ENCODE measurements around the gene MAP4K4.
A peak's percentile ranks its signal among the peaks of the same experiment; 100 is the strongest.

MAP4K4 gene

DNA sequence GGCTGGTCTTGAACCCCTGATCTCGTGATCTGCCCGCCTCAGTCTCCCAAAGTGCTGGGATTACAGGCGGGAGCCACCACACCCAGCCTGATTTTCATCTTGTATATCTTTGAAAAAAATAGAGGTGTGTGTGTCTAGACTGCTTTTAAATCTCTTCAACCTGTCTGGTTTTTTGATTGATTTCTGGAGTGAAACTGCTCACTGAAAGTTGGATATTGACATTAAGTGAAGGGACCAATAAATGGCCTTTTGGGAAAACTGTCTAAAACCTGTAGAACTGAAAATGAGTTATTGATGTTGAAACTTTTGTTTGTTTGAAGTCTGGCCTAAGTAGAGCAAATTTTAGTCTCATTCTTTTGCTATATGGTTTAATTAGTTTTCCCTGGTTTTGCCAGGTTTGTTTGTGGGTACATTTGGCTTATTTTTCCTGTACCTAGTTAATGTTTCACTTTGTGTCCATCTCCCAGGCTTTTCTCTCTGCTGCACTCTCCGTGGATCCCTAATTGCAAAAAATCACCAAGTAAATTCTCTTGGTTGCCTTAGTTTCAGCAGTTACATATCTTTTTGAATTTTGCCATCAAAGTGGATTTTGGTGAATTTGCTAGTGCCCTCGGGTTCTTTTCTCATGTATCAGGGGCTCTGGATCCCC lies 144.3 kb downstream of the MAP4K4 start:
- H3K36me3 ChIP-seq (ENCODE audit: control insufficient read depth, insufficient read depth, low read length), result no peaks in the 10 kb centered on the region

DNA sequence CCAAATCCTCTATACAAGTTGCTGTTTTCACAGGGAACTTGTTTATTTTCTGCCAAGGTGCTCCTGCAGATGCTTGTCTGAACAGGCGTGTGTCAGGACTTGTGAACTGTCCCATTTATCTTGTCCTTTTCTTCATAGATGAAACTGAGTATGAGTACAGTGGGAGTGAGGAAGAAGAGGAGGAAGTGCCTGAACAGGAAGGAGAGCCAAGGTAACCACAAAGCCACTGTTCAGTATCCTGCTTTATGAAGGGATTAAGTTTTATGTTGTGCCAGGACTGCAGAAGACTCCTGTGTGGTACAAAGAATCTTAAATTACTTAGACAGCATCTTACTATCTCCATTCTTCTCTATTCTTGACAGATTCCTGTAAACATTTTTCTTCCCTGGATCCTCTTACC lies 145.0 kb downstream of the MAP4K4 start:
- Histone ChIP-seq H3K27ac (ENCODE audit: low read depth, low read length) (no peak overlapping the region), H3K36me3 (ENCODE audit: control insufficient read depth, insufficient read depth, low read length) (no peaks in the 10 kb centered on the region), H3K4me1 (ENCODE audit: control insufficient read depth, insufficient read depth, low read length) (peaks cover 5% of the 10 kb centered on the region), H3K9ac (ENCODE audit: low read length) (no peak overlapping the region), H3K4me3 (ENCODE audit: low read length) (no peak overlapping the region), H3K27me3 (ENCODE audit: control insufficient read depth, insufficient read depth, low read length) (no peaks in the 10 kb centered on the region)

More for the DNA sequence above, 144.3 kb downstream of the MAP4K4 start:
- Histone ChIP-seq H3K27ac (ENCODE audit: low read depth, low read length) (no peak overlapping the region), H3K27me3 (ENCODE audit: control insufficient read depth, insufficient read depth, low read length) (no peaks in the 10 kb centered on the region), H3K9ac (ENCODE audit: low read length) (no peak overlapping the region), H3K4me3 (ENCODE audit: low read length) (no peak overlapping the region), H3K4me1 (ENCODE audit: control insufficient read depth, insufficient read depth, low read length) (peaks cover 5% of the 10 kb centered on the region)

DNA sequence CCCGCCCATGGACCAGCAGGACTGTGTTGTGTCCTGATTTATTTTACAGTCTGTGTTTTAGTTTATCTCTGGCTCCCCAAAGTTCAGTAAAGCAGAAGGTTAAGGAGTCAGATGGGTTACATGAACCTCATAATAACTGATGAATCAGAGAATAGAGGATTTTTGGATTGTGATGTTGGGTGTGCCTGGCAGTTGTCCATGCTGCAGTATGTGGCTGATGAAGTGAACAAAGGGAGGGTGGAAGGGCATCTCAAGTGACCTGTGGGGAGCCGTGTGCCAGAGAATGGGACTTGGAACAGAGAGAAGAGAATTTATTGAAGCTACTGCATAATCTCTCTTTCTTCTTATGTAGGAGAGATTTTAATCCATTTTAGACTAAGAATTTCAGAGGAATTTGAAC lies 145.5 kb downstream of the MAP4K4 start:
- Histone ChIP-seq H3K27me3 (ENCODE audit: control insufficient read depth, insufficient read depth, low read length) (no peaks in the 10 kb centered on the region), H3K9ac (ENCODE audit: low read length) (no peak overlapping the region), H3K4me3 (ENCODE audit: low read length) (no peak overlapping the region), H3K27ac (ENCODE audit: low read depth, low read length) (no peak overlapping the region), H3K4me1 (ENCODE audit: control insufficient read depth, insufficient read depth, low read length) (peaks cover 5% of the 10 kb centered on the region), H3K36me3 (ENCODE audit: control insufficient read depth, insufficient read depth, low read length) (no peaks in the 10 kb centered on the region)

- H3K9ac ChIP-seq (ENCODE audit: low read length), result no peak overlapping the region
- no peak overlapping the region for H3K27ac ChIP-seq (ENCODE audit: low read depth, low read length)
- H3K36me3 ChIP-seq (ENCODE audit: control insufficient read depth, insufficient read depth, low read length), result no peaks in the 10 kb centered on the region
- no peak overlapping the region for H3K4me3 ChIP-seq (ENCODE audit: low read length)
- H3K4me1 ChIP-seq (ENCODE audit: control insufficient read depth, insufficient read depth, low read length), result peaks cover 5% of the 10 kb centered on the region
- no peaks in the 10 kb centered on the region for H3K27me3 ChIP-seq (ENCODE audit: control insufficient read depth, insufficient read depth, low read length)
Measured at GRCh38 chr2:101843471-101843870, 146.0 kb downstream of the MAP4K4 start.

- Histone ChIP-seq H3K4me1 (ENCODE audit: control insufficient read depth, insufficient read depth, low read length) (peaks cover 5% of the 10 kb centered on the region), H3K9ac (ENCODE audit: low read length) (no peak overlapping the region), H3K36me3 (ENCODE audit: control insufficient read depth, insufficient read depth, low read length) (no peaks in the 10 kb centered on the region), H3K4me3 (ENCODE audit: low read length) (no peak overlapping the region), H3K27ac (ENCODE audit: low read depth, low read length) (peak overlapping the region; percentile 3), H3K27me3 (ENCODE audit: control insufficient read depth, insufficient read depth, low read length) (no peaks in the 10 kb centered on the region)
Measured at GRCh38 chr2:101844055-101844635, 146.6 kb downstream of the MAP4K4 start.

- Histone ChIP-seq H3K27me3 (ENCODE audit: control insufficient read depth, insufficient read depth, low read length) (no peaks in the 10 kb centered on the region), H3K4me1 (ENCODE audit: control insufficient read depth, insufficient read depth, low read length) (peaks cover 9% of the 10 kb centered on the region), H3K27ac (ENCODE audit: low read depth, low read length) (no peak overlapping the region), H3K36me3 (ENCODE audit: control insufficient read depth, insufficient read depth, low read length) (no peaks in the 10 kb centered on the region), H3K9ac (ENCODE audit: low read length) (no peak overlapping the region), H3K4me3 (ENCODE audit: low read length) (no peak overlapping the region)
Measured at GRCh38 chr2:101846973-101847372, 149.5 kb downstream of the MAP4K4 start.

GRCh38 chr2:101847661-101848339 lies 150.3 kb downstream of the MAP4K4 start:
- H3K27ac ChIP-seq (ENCODE audit: low read depth, low read length), result no peak overlapping the region
- no peaks in the 10 kb centered on the region for H3K27me3 ChIP-seq (ENCODE audit: control insufficient read depth, insufficient read depth, low read length)
- H3K9ac ChIP-seq (ENCODE audit: low read length), result no peak overlapping the region
- no peaks in the 10 kb centered on the region for H3K36me3 ChIP-seq (ENCODE audit: control insufficient read depth, insufficient read depth, low read length)
- no peak overlapping the region for H3K4me3 ChIP-seq (ENCODE audit: low read length)
- H3K4me1 ChIP-seq (ENCODE audit: control insufficient read depth, insufficient read depth, low read length), result peaks cover 9% of the 10 kb centered on the region

- H3K27ac ChIP-seq (ENCODE audit: low read depth, low read length), result no peak overlapping the region
- peaks cover 5% of the 10 kb centered on the region for H3K4me1 ChIP-seq (ENCODE audit: control insufficient read depth, insufficient read depth, low read length)
- no peaks in the 10 kb centered on the region for H3K27me3 ChIP-seq (ENCODE audit: control insufficient read depth, insufficient read depth, low read length)
- no peaks in the 10 kb centered on the region for H3K36me3 ChIP-seq (ENCODE audit: control insufficient read depth, insufficient read depth, low read length)
- H3K9ac ChIP-seq (ENCODE audit: low read length), result no peak overlapping the region
- no peak overlapping the region for H3K4me3 ChIP-seq (ENCODE audit: low read length)
Measured at GRCh38 chr2:101848769-101849410, 151.4 kb downstream of the MAP4K4 start.

- Histone ChIP-seq H3K4me1 (ENCODE audit: control insufficient read depth, insufficient read depth, low read length) (peaks cover 5% of the 10 kb centered on the region), H3K4me3 (ENCODE audit: low read length) (no peak overlapping the region), H3K27me3 (ENCODE audit: control insufficient read depth, insufficient read depth, low read length) (no peaks in the 10 kb centered on the region), H3K27ac (ENCODE audit: low read depth, low read length) (no peak overlapping the region), H3K36me3 (ENCODE audit: control insufficient read depth, insufficient read depth, low read length) (no peaks in the 10 kb centered on the region), H3K9ac (ENCODE audit: low read length) (no peak overlapping the region)
Measured at GRCh38 chr2:101850450-101850849, 152.9 kb downstream of the MAP4K4 start.

DNA sequence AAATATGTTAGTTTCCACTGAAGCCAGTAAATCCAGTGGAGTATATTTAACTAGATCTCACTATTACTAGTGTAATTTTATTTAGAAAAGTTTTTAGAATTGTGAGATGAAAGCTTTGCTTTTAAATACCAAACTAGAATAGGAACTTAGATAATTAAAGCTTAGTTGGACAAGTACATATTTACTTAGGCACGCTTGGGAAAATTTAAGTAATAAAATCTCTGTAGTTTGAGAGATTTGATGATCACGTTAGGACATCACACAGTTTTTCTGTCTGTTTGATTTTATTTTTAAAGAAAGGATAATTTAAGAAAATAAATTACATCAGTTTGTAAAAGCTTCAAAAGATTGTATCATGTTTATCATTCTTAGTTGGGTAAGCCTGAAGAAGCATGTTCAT lies 153.5 kb downstream of the MAP4K4 start:
- no peak overlapping the region for H3K4me3 ChIP-seq (ENCODE audit: low read length)
- H3K27ac ChIP-seq (ENCODE audit: low read depth, low read length), result no peak overlapping the region
- H3K27me3 ChIP-seq (ENCODE audit: control insufficient read depth, insufficient read depth, low read length), result no peaks in the 10 kb centered on the region
- peaks cover 5% of the 10 kb centered on the region for H3K4me1 ChIP-seq (ENCODE audit: control insufficient read depth, insufficient read depth, low read length)
- no peak overlapping the region for H3K9ac ChIP-seq (ENCODE audit: low read length)
- H3K36me3 ChIP-seq (ENCODE audit: control insufficient read depth, insufficient read depth, low read length), result no peaks in the 10 kb centered on the region

DNA sequence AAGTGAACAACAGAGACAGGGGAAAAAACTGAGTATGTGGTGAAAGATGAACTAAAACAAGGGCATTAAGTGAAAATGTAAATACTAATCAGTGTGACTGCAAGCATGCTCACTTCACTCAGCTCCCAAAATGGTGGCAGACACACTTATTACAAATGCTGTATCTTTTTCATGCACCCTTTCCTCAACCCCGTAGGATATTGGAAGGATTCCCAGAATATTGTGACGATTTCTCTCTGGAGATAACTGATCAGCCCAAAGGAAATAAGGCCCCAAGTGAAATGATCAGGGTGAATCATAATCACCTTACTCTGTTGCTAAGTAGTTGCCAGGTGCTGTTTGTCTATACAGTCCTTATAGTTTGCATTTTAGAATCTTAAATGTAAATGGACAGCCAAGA lies 155.3 kb downstream of the MAP4K4 start:
- Histone ChIP-seq H3K9ac (ENCODE audit: low read length) (no peak overlapping the region), H3K27ac (ENCODE audit: low read depth, low read length) (no peak overlapping the region), H3K27me3 (ENCODE audit: control insufficient read depth, insufficient read depth, low read length) (no peaks in the 10 kb centered on the region), H3K36me3 (ENCODE audit: control insufficient read depth, insufficient read depth, low read length) (no peaks in the 10 kb centered on the region), H3K4me3 (ENCODE audit: low read length) (no peak overlapping the region), H3K4me1 (ENCODE audit: control insufficient read depth, insufficient read depth, low read length) (peaks cover 5% of the 10 kb centered on the region)

- no peak overlapping the region for H3K4me3 ChIP-seq (ENCODE audit: low read length)
- H3K9ac ChIP-seq (ENCODE audit: low read length), result no peak overlapping the region
- peaks cover 4% of the 10 kb centered on the region for H3K36me3 ChIP-seq (ENCODE audit: control insufficient read depth, insufficient read depth, low read length)
- no peak overlapping the region for H3K27ac ChIP-seq (ENCODE audit: low read depth, low read length)
- peaks cover 5% of the 10 kb centered on the region for H3K4me1 ChIP-seq (ENCODE audit: control insufficient read depth, insufficient read depth, low read length)
- no peaks in the 10 kb centered on the region for H3K27me3 ChIP-seq (ENCODE audit: control insufficient read depth, insufficient read depth, low read length)
Measured at GRCh38 chr2:101854877-101855276, 157.4 kb downstream of the MAP4K4 start.
